ENCODE results near the gene CABCOCO1. TPM values are rescaled to one million over a fixed set of nuclear protein-coding genes. Genes with fewer than 3 reads are reported as not detected.

Gene CABCOCO1
- total RNA-seq, 1 donor from 2014 or later: not detected

- no peaks in the 10 kb centered on the region for H3K36me3 Mint-ChIP-seq
- TF ChIP-seq EZH2 (IDR thresholded peaks at IDR 0.05): no peak
- TF ChIP-seq, protein P1, sequence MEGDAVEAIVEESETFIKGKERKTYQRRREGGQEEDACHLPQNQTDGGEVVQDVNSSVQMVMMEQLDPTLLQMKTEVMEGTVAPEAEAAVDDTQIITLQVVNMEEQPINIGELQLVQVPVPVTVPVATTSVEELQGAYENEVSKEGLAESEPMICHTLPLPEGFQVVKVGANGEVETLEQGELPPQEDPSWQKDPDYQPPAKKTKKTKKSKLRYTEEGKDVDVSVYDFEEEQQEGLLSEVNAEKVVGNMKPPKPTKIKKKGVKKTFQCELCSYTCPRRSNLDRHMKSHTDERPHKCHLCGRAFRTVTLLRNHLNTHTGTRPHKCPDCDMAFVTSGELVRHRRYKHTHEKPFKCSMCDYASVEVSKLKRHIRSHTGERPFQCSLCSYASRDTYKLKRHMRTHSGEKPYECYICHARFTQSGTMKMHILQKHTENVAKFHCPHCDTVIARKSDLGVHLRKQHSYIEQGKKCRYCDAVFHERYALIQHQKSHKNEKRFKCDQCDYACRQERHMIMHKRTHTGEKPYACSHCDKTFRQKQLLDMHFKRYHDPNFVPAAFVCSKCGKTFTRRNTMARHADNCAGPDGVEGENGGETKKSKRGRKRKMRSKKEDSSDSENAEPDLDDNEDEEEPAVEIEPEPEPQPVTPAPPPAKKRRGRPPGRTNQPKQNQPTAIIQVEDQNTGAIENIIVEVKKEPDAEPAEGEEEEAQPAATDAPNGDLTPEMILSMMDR (IDR thresholded peaks at IDR 0.05): no peak
- TF ChIP-seq EZH2phosphoT487 (IDR thresholded peaks at IDR 0.05): no peak
- no peak for DNase-seq (ENCODE audit: low spot score)
- Histone ChIP-seq H2AFZ (replicated peaks) (no peak overlapping the region), H3K9me3 (ENCODE audit: low read depth) (no peaks in the 10 kb centered on the region), H3K27ac (no peak overlapping the region), H3K27me3 (no peaks in the 10 kb centered on the region), H4K20me1 (ENCODE audit: low read depth) (no peaks in the 10 kb centered on the region), H3F3A (ENCODE audit: low read depth) (no peaks in the 10 kb centered on the region), H3K36me3 (no peaks in the 10 kb centered on the region), H3K79me2 (ENCODE audit: low read depth) (no peaks in the 10 kb centered on the region), H3K9ac (no peak overlapping the region), H3K4me1 (no peaks in the 10 kb centered on the region), H3K4me3 (no peak overlapping the region), H3K4me2 (no peak overlapping the region)
- no peak overlapping the region for H3K4me3 Mint-ChIP-seq
- H3K27me3 Mint-ChIP-seq (ENCODE audit: insufficient read depth, low read depth): no peaks in the 10 kb centered on the region
- no peaks in the 10 kb centered on the region for H3K9me3 Mint-ChIP-seq
- H3K27ac Mint-ChIP-seq: no peak overlapping the region
- no peaks in the 10 kb centered on the region for H3K4me1 Mint-ChIP-seq
Measured at GRCh38 chr10:61779276-61779675, 116.5 kb downstream of the CABCOCO1 start.

DNA sequence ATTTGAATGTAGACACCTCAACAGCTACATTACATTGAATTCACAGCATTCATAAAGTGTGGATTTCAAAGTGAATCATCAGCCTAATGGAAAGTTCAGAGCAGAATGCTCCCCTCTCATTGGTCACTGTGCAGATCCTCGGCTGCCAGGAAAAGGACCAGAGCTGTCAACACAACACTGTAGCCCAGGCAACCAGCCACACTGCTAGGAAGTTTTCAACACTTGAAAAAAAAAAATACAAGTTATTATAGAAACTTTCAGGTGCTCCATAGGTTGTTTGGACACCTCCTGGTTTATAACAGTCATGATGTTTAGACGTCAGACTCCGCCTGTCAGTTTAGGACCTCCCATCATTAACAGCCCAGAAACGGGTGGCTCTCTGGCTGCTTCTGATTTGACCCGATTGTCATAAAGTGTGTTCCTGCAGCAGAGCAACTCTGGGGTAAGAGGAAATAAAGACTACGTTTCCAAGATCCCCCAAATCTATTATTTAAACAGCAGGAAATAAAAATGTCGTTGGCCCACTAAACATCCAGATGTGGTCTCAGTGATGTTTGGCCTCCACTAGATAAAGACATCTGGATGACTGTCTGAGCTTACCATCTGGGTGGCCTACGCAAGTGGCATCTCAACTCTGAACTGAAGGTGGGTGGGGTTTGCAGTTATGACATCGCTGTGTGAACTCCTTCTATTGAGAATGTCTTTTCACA, 117.4 kb downstream of the CABCOCO1 start:
- H3K9me3 Mint-ChIP-seq: no peaks in the 10 kb centered on the region
- H3K27me3 Mint-ChIP-seq (ENCODE audit: insufficient read depth, low read depth): peaks cover 2% of the 10 kb centered on the region
- TF ChIP-seq, protein P1 (IDR thresholded peaks at IDR 0.05): no peak
- TF ChIP-seq EZH2 (IDR thresholded peaks at IDR 0.05) (no peak), EZH2phosphoT487 (IDR thresholded peaks at IDR 0.05) (no peak)
- no peaks in the 10 kb centered on the region for H3K4me1 Mint-ChIP-seq
- no peak overlapping the region for H3K9ac ChIP-seq
- no peak overlapping the region for H2AFZ ChIP-seq (replicated peaks)
- H3K79me2 ChIP-seq (ENCODE audit: low read depth): no peaks in the 10 kb centered on the region
- H3K36me3 Mint-ChIP-seq: no peaks in the 10 kb centered on the region
- H3K27ac ChIP-seq: no peak overlapping the region
- H3F3A ChIP-seq (ENCODE audit: low read depth): no peaks in the 10 kb centered on the region
- H3K4me3 Mint-ChIP-seq: no peak overlapping the region
- no peaks in the 10 kb centered on the region for H3K27me3 ChIP-seq
- H3K36me3 ChIP-seq: no peaks in the 10 kb centered on the region
- H3K9me3 ChIP-seq (ENCODE audit: low read depth): no peaks in the 10 kb centered on the region
- H4K20me1 ChIP-seq (ENCODE audit: low read depth): no peaks in the 10 kb centered on the region
- no peak overlapping the region for H3K4me2 ChIP-seq
- H3K4me3 ChIP-seq: no peak overlapping the region
- H3K4me1 ChIP-seq: no peaks in the 10 kb centered on the region
- H3K27ac Mint-ChIP-seq: no peak overlapping the region
- DNase-seq (ENCODE audit: low spot score): no peak

GRCh38 chr10:61780732-61781131, 118.0 kb downstream of the CABCOCO1 start:
- H3K36me3 Mint-ChIP-seq: no peaks in the 10 kb centered on the region
- no peak for DNase-seq (ENCODE audit: low spot score)
- Histone ChIP-seq H3K36me3 (no peaks in the 10 kb centered on the region), H3K79me2 (ENCODE audit: low read depth) (no peaks in the 10 kb centered on the region), H3K27ac (no peak overlapping the region), H3K27me3 (no peaks in the 10 kb centered on the region), H3K4me3 (no peak overlapping the region), H4K20me1 (ENCODE audit: low read depth) (no peaks in the 10 kb centered on the region), H2AFZ (replicated peaks) (no peak overlapping the region), H3K9me3 (ENCODE audit: low read depth) (no peaks in the 10 kb centered on the region), H3F3A (ENCODE audit: low read depth) (no peaks in the 10 kb centered on the region), H3K4me1 (no peaks in the 10 kb centered on the region), H3K4me2 (no peak overlapping the region), H3K9ac (no peak overlapping the region)
- TF ChIP-seq EZH2phosphoT487 (IDR thresholded peaks at IDR 0.05): no peak
- TF ChIP-seq EZH2 (IDR thresholded peaks at IDR 0.05): no peak
- TF ChIP-seq, protein P1 (IDR thresholded peaks at IDR 0.05): no peak
- no peaks in the 10 kb centered on the region for H3K4me1 Mint-ChIP-seq
- no peaks in the 10 kb centered on the region for H3K9me3 Mint-ChIP-seq
- no peak overlapping the region for H3K27ac Mint-ChIP-seq
- H3K27me3 Mint-ChIP-seq (ENCODE audit: insufficient read depth, low read depth): peaks cover 3% of the 10 kb centered on the region
- H3K4me3 Mint-ChIP-seq: no peak overlapping the region

Data from neural progenitor cell (in vitro differentiated cells).